Dermis microvascular lymphatic vessel endothelial cell (primary cell): ENCODE data around the gene KHK. TPM values are rescaled to one million over a fixed set of nuclear protein-coding genes. Genes with fewer than 3 reads are reported as not detected.

Source experiments
- total RNA-seq: library from RNA; depleted of rRNA; stranded (reverse); fragments of >200 nt; gene quantifications from 2 replicates; pipeline ENCODE4 v1.2.1, GENCODE V29; 2014

The KHK gene
- total RNA-seq, 1 donor from 2014 or later: 3.2 TPM

Other genes with a start within 250 kb of the KHK start
- under 0.01 TPM in 1 of 2 replicates, not detected in the other for gene DPYSL5, start 238.6 kb upstream of the KHK start, total RNA-seq
- gene MAPRE3, start 116.1 kb upstream of the KHK start, total RNA-seq: 0.64 and 2.0 TPM in 2 replicates
- gene TMEM214, start 53.8 kb upstream of the KHK start, total RNA-seq: 14.4 and 28.3 TPM in 2 replicates
- 16.2 and 18.1 TPM in 2 replicates for gene AGBL5, start 35.1 kb upstream of the KHK start, total RNA-seq
- 418 and 498 TPM in 2 replicates for gene OST4, start 15.1 kb upstream of the KHK start, total RNA-seq
- 21.3 and 37.0 TPM in 2 replicates for gene EMILIN1, start 8.2 kb upstream of the KHK start, total RNA-seq
- 2.8 and 5.1 TPM in 2 replicates for gene CGREF1, start 32.4 kb downstream of the KHK start, total RNA-seq
- under 0.01 TPM in 1 of 2 replicates, not detected in the other for gene ABHD1, start 37.0 kb downstream of the KHK start, total RNA-seq
- 25.7 and 34.4 TPM in 2 replicates for gene PREB, start 47.9 kb downstream of the KHK start, total RNA-seq
- gene PRR30, start 52.6 kb downstream of the KHK start, total RNA-seq: not detected in 2 replicates
- not detected in 2 replicates for gene TCF23, start 62.2 kb downstream of the KHK start, total RNA-seq
- 103 and 105 TPM in 2 replicates for gene ATRAID, start 125.3 kb downstream of the KHK start, total RNA-seq
- 19.5 and 23.4 TPM in 2 replicates for gene SLC5A6, start 125.5 kb downstream of the KHK start, total RNA-seq
- gene CAD, start 130.6 kb downstream of the KHK start, total RNA-seq: 30.2 and 34.5 TPM in 2 replicates
- gene SLC30A3, start 176.3 kb downstream of the KHK start, total RNA-seq: 6.3 and 15.0 TPM in 2 replicates
- 0.39 and 1.0 TPM in 2 replicates for gene DNAJC5G, start 188.7 kb downstream of the KHK start, total RNA-seq
- 0.26 and 0.51 TPM in 2 replicates for gene TRIM54, start 195.7 kb downstream of the KHK start, total RNA-seq
- 0.13 and 0.51 TPM in 2 replicates for gene UCN, start 221.7 kb downstream of the KHK start, total RNA-seq
- 40.4 and 52.3 TPM in 2 replicates for gene MPV17, start 236.3 kb downstream of the KHK start, total RNA-seq